CD4-positive, alpha-beta T cell treated with Interleukin-1 beta for 1 hour (primary cell): ENCODE results near the gene AGMAT.

Experiments used
- DNase-seq, 2 donors: peaks; one replicate each; pipeline ENCODE4 v3.0.0-alpha.2; 2020 to 2022

AGMAT gene

GRCh38 chr1:15557594-15557993 is 27.3 kb downstream of the AGMAT start:
- no peak for DNase-seq

GRCh38 chr1:15557008-15557407 is 27.8 kb downstream of the AGMAT start:
- DNase-seq: no peak

GRCh38 chr1:15550573-15550972 is 34.3 kb downstream of the AGMAT start:
- no peak for DNase-seq

- no peak for DNase-seq
These were observed 38.2 kb downstream of the AGMAT start for GRCh38 chr1:15546641-15547040.

GRCh38 chr1:15543589-15544568 is 41.0 kb downstream of the AGMAT start:
- no peak for DNase-seq

GRCh38 chr1:15543251-15543588 is 41.6 kb downstream of the AGMAT start:
- no peak for DNase-seq

GRCh38 chr1:15542388-15543250 is 42.2 kb downstream of the AGMAT start:
- no peak for DNase-seq

GRCh38 chr1:15541231-15541792 is 43.5 kb downstream of the AGMAT start:
- DNase-seq: no peak

- no peak for DNase-seq
These were observed 44.7 kb downstream of the AGMAT start for GRCh38 chr1:15540186-15540585.

GRCh38 chr1:15538771-15539170 is 46.1 kb downstream of the AGMAT start:
- no peak for DNase-seq

GRCh38 chr1:15531682-15532081 is 53.2 kb downstream of the AGMAT start:
- no peak for DNase-seq

GRCh38 chr1:15531003-15531402 is 53.8 kb downstream of the AGMAT start:
- DNase-seq: no peak

- peak; percentile 99 for DNase-seq
These were observed 58.1 kb downstream of the AGMAT start, which contains the start of gene DNAJC16 for GRCh38 chr1:15526490-15527339. TSS of gene DNAJC16 (plus strand) at chr1:15526848. CDS start at chr1:15529106, 2,258 bp downstream.

GRCh38 chr1:15526021-15526489 is 58.8 kb downstream of the AGMAT start:
- DNase-seq: no peak

- peak; percentile 9 to 99 for DNase-seq
These were observed 59.5 kb downstream of the AGMAT start for GRCh38 chr1:15525050-15526020.

GRCh38 chr1:15524283-15525049 is 60.4 kb downstream of the AGMAT start:
- DNase-seq: peak; percentile 98 to 99

- DNase-seq: no peak
These were observed 60.9 kb downstream of the AGMAT start, which contains the start of gene CASP9 for GRCh38 chr1:15524021-15524282. TSS of gene CASP9 (minus strand) at chr1:15524215. CDS start at chr1:15524200, 15 bp downstream.

- no peak for DNase-seq
These were observed 61.5 kb downstream of the AGMAT start for GRCh38 chr1:15523104-15524020.

GRCh38 chr1:15522551-15522950 is 62.3 kb downstream of the AGMAT start:
- DNase-seq: no peak
